Measurements from ENCODE around the gene ANO7. TPM values are rescaled to one million over a fixed set of nuclear protein-coding genes. Genes with fewer than 3 reads are reported as not detected.

The ANO7 gene
- total and polyA plus RNA-seq, 8 donors, result 1.3 to 2.8 (median 2.1) TPM

DNA sequence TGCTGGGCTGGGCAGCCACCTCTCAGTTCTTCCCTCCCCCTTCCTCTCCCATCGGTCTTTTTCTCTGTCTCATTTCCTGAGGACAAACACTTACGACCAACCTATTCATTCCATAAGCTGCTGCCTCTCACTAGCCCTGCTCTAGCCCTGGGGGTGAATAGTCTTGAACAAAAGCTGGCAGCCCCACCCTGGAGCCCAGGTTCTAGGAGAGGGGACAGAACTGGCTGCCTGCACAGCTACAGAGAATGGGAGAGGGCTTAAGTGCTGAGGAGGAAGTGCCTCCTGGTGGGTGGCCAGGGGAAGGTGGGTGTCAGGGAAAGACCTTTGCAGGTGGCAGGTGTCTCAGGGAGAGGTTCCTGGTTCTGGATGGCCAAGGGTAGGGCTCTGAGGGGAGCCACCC lies 22.8 kb downstream of the ANO7 start:
- TF ChIP-seq, protein P1, sequence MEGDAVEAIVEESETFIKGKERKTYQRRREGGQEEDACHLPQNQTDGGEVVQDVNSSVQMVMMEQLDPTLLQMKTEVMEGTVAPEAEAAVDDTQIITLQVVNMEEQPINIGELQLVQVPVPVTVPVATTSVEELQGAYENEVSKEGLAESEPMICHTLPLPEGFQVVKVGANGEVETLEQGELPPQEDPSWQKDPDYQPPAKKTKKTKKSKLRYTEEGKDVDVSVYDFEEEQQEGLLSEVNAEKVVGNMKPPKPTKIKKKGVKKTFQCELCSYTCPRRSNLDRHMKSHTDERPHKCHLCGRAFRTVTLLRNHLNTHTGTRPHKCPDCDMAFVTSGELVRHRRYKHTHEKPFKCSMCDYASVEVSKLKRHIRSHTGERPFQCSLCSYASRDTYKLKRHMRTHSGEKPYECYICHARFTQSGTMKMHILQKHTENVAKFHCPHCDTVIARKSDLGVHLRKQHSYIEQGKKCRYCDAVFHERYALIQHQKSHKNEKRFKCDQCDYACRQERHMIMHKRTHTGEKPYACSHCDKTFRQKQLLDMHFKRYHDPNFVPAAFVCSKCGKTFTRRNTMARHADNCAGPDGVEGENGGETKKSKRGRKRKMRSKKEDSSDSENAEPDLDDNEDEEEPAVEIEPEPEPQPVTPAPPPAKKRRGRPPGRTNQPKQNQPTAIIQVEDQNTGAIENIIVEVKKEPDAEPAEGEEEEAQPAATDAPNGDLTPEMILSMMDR (IDR thresholded peaks at IDR 0.05), result no peak
- ATAC-seq, result no peak
- intact Hi-C loops (cut with DNase I), result no loop called here
- DNase-seq, result no peak
- Histone ChIP-seq H3K9me3 (no peaks in the 10 kb centered on the region), H3K4me1 (no peaks in the 10 kb centered on the region), H3K36me3 (no peaks in the 10 kb centered on the region), H3K27ac (no peak overlapping the region), H3K27me3 (no peaks in the 10 kb centered on the region), H3K4me3 (no peak overlapping the region)

DNA sequence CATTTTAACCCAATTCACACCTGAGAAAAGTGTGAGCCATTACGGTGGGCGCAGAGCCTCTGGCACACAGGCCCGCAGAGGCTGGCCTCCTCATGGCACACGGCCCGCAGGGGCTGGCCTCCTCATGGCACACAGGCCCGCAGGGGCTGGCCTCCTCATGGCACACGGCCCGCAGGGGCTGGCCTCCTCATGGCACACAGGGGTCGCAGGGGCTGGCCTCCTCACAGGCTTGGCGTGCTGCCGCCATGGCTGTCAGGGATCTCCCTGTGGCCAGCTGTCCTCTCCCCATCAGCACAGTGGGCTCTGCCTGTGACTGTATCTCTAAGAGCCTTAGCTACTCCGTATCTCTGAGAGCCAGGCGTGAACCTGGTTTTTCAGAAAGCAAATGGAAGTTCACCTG lies 24.6 kb downstream of the ANO7 start:
- no peak overlapping the region for H3K27ac ChIP-seq
- TF ChIP-seq, protein P1 (IDR thresholded peaks at IDR 0.05), result no peak
- no peaks in the 10 kb centered on the region for H3K36me3 ChIP-seq
- intact Hi-C loops (cut with DNase I), result no loop called here
- H3K27me3 ChIP-seq, result peaks cover 0 to 8% of the 10 kb centered on the region in 2 donors
- ATAC-seq, result no peak
- H3K9me3 ChIP-seq, result no peaks in the 10 kb centered on the region
- H3K4me1 ChIP-seq, result peaks cover 0 to 6% of the 10 kb centered on the region in 2 donors
- no peak overlapping the region for H3K4me3 ChIP-seq
- no peak for DNase-seq

DNA sequence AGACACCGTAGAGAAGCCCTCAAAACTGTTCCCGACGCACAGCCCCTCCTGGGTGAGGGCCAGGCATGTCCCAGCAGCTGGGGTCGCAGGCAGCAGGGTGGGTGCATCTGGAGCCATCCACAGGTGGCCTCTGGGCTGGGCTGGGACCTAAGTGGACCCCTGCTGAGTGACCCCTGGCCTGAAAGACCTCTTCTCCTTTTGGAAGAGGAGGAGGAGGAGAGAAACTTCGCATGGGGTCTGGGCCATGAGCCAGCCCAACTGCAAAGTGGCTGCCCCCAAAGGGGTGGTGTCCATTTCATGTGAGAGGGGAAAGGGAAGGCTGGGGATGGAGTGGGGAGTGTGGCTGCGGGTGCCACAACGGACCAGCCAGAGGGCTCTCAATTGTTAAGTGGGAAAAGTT lies 25.1 kb downstream of the ANO7 start:
- ATAC-seq (no peak), DNase-seq (no peak)
- Histone ChIP-seq H3K4me1 (peaks cover under 1 to 10% of the 10 kb centered on the region in 2 donors), H3K36me3 (no peaks in the 10 kb centered on the region), H3K9me3 (no peaks in the 10 kb centered on the region), H3K27ac (no peak overlapping the region), H3K27me3 (peaks cover 0 to 8% of the 10 kb centered on the region in 2 donors), H3K4me3 (no peak overlapping the region)
- TF ChIP-seq, protein P1 (IDR thresholded peaks at IDR 0.05), result no peak
- intact Hi-C loops (cut with DNase I), result no loop called here

DNA sequence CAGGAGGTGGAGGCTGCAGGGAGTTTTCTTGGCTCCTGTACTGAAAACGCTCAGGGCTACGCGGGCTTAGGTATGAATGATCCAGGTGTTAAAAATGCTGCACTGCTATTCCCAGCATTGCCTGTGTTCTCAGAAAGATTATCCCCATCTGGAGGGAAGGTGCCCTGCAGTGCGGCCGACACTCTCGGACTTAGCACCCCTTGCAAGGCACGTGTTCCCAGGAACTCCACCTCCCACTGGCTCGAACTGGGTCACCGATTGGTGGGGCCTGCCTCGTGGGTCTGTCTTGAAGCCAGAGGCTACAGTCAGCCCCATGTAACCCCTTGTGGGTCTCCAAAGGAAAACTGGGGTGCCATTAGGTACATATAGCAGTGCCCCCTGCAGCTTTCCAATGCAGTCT lies 25.7 kb downstream of the ANO7 start:
- Histone ChIP-seq H3K27ac (no peak overlapping the region), H3K4me3 (no peak overlapping the region), H3K9me3 (no peaks in the 10 kb centered on the region), H3K4me1 (peaks cover 7 to 16% of the 10 kb centered on the region in 2 donors), H3K27me3 (peaks cover 0 to 13% of the 10 kb centered on the region in 2 donors), H3K36me3 (no peaks in the 10 kb centered on the region)
- intact Hi-C loops (cut with DNase I), result no loop called here
- TF ChIP-seq, protein P1 (IDR thresholded peaks at IDR 0.05), result no peak
- DNase-seq, result no peak
- no peak for ATAC-seq

DNA sequence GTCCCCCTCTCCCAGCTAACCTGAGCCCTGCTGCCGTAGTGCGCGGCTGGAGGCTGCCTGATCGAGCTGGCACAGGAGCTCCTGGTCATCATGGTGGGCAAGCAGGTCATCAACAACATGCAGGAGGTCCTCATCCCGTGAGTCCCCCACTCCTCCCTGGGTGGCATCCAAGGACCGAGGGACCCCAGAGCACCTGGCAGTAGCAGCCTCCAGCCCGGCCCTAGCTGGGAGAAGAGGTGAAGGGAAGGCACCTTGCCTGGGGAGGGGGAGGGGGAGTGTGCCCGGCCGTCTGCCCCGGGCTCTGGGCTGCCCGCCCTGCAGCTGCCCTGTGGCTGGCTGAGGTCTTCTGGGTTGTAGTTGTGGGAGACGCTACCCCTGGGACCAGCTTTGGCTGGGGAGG lies 26.3 kb downstream of the ANO7 start:
- TF ChIP-seq, protein P1 (IDR thresholded peaks at IDR 0.05), result no peak
- H3K27me3 ChIP-seq, result peaks cover 0 to 13% of the 10 kb centered on the region in 2 donors
- ATAC-seq (no peak), DNase-seq (no peak)
- H3K9me3 ChIP-seq, result no peaks in the 10 kb centered on the region
- H3K27ac ChIP-seq, result no peak overlapping the region
- H3K36me3 ChIP-seq, result no peaks in the 10 kb centered on the region
- H3K4me3 ChIP-seq, result no peak overlapping the region
- H3K4me1 ChIP-seq, result peaks cover 7 to 19% of the 10 kb centered on the region in 2 donors
- intact Hi-C loops (cut with DNase I), result no loop called here

Measured in left lung (tissue), 10 donors.